Gastroesophageal sphincter (tissue), 4 donors: Measurements from ENCODE around the gene UCHL3. TPM values are rescaled to one million over a fixed set of nuclear protein-coding genes. Genes with fewer than 3 reads are reported as not detected.

Source experiments
- ATAC-seq: fragments of 150-250 bp; one replicate; pipeline ENCODE4 v1.9.1; 2016; ENCODE audit warnings: mild to moderate bottlenecking, moderate library complexity
- H3K27ac ChIP-seq, 4 donors: fragments of 200-600 bp; sonication (generic) in 3 of 4; 1 replicate in 3 of 4; 2 replicates in 1 of 4; pipeline ENCODE4 v1.5.1; 2016 to 2019
- H3K27me3 ChIP-seq: fragments of 200-600 bp; sonication (generic); one replicate; pipeline ENCODE4 v1.5.1; 2019
- H3K36me3 ChIP-seq, 2 donors: fragments of 200-600 bp; sonication (generic); one replicate each; pipeline ENCODE4 v1.5.1; 2019; ENCODE audit warnings: control low read depth in 1 of 2
- H3K4me1 ChIP-seq, 3 donors: fragments of 200-600 bp; sonication (generic); 1 replicate in 2 of 3; 2 replicates in 1 of 3; pipeline ENCODE4 v1.5.1; 2016 to 2019; ENCODE audit warnings: control low read depth in 2 of 3
- H3K4me3 ChIP-seq, 2 donors: fragments of 200-600 bp; sonication (generic); one replicate each; pipeline ENCODE4 v1.5.1; 2019; ENCODE audit warnings: mild to moderate bottlenecking in 1 of 2, moderate library complexity in 1 of 2
- H3K9me3 ChIP-seq, 3 donors: fragments of 200-600 bp; sonication (generic); one replicate each; pipeline ENCODE4 v1.5.1; 2017 to 2019; ENCODE audit warnings: control low read depth in 2 of 3
- CTCF ChIP-seq, 4 experiments: fragments of 200-600 bp in 2 of 4; fragments of 450-650 bp in 2 of 4; sonication (generic) in 1 of 4; IDR thresholded peaks; one replicate each; pipeline ENCODE4 v1.5.1; 2017 to 2019; ENCODE audit warnings: antibody characterized with exemption in 4 of 4, mild to moderate bottlenecking in 2 of 4, moderate library complexity in 2 of 4
- EP300 ChIP-seq: sonication (generic); formaldehyde crosslinking; IDR thresholded peaks from one replicate; pipeline ENCODE4 v1.6.1; 2017; ENCODE audit warnings: antibody characterized with exemption, mild to moderate bottlenecking
- POLR2A ChIP-seq, 2 donors: fragments of 450-650 bp; IDR thresholded peaks; one replicate each; pipeline ENCODE4 v1.6.1; 2017; ENCODE audit warnings: antibody characterized with exemption in 2 of 2, mild to moderate bottlenecking in 2 of 2, moderate library complexity in 1 of 2
- POLR2AphosphoS5 ChIP-seq: sonication (generic); formaldehyde crosslinking; IDR thresholded peaks from one replicate; pipeline ENCODE4 v1.6.1; 2017; ENCODE audit warnings: antibody characterized with exemption
- WGBS, 2 donors: methylation state at CpG; one replicate each; pipeline ENCODE4 v1.1.5; 2018; ENCODE audit warnings: low coverage in 1 of 2; 5-methylcytosine and 5-hydroxymethylcytosine counted together
- total RNA-seq, 4 donors: library from RNA; depleted of rRNA; stranded (reverse); fragments of >200 nt; gene quantifications; one replicate each; pipeline ENCODE4 v1.1.0, GENCODE V29; 2016

UCHL3 gene
- 10 to 100 TPM in 3 of 4 donors, 1 to 10 TPM in 1; 4.0 to 28.2 (median 19.0) TPM for total RNA-seq

GRCh38 chr13:75549262-75550158 lies at the start of gene UCHL3:
Gene UCHL3, plus strand, starts transcription at chr13:75549791. Its CDS starts 30 bp downstream, at chr13:75549821.
- WGBS, 2 donors, result 0 to 2% methylated on average over 2 to 21 of the region's 74 CpGs
- H3K36me3 ChIP-seq, result peaks cover 0 to 11% of the 10 kb centered on the region in 2 donors
- no peaks in the 10 kb centered on the region for H3K9me3 ChIP-seq
- H3K27me3 ChIP-seq, result no peaks in the 10 kb centered on the region
- peak; percentile 98 for ATAC-seq
- H3K4me3 ChIP-seq, result peak within 1 kb of the TSS; percentile 81 to 83
- H3K27ac ChIP-seq, result peak within 1 kb of the TSS in 3 of 4 donors; percentile 74 to 86 (median 80)
- TF ChIP-seq CTCF (IDR thresholded peaks at IDR 0.05) (peak; percentile 84 to 88 (median 88)), POLR2A (IDR thresholded peaks at IDR 0.05) (peak; percentile 50 to 63), POLR2AphosphoS5 (peak; percentile 30), EP300 (no peak)
- H3K4me1 ChIP-seq, result peaks cover 3 to 19% (median 9%) of the 10 kb centered on the region in 3 donors

DNA sequence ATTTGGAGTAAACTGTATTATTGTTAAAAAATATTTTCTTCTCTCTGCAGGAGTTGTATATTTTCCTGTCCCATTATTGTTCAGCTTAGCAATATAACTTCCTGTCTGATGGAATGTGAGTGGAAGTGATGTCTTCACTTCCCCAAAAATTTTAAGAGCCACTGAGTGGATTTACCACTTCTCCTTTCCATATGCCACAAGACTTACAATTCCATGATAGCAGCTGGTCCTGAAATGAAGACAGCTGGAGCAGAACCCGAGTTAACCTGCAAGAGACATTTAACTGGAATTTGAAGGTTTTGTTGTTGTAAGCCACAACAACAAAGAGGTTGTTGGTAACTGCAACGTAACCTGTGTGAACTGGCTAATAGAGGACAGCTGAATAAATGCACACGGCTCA lies 44.3 kb upstream of the UCHL3 start:
- H3K27me3 ChIP-seq, result no peaks in the 10 kb centered on the region
- no peaks in the 10 kb centered on the region for H3K9me3 ChIP-seq
- TF ChIP-seq POLR2A (IDR thresholded peaks at IDR 0.05) (no peak), CTCF (IDR thresholded peaks at IDR 0.05) (no peak), POLR2AphosphoS5 (no peak), EP300 (no peak)
- no peak overlapping the region for H3K4me3 ChIP-seq
- H3K27ac ChIP-seq, result no peak overlapping the region
- no peaks in the 10 kb centered on the region for H3K36me3 ChIP-seq
- ATAC-seq, result peak; percentile 46
- H3K4me1 ChIP-seq, result no peaks in the 10 kb centered on the region
- WGBS, 2 donors, result 72 to 85% methylated on average over 3 of the region's 3 CpGs

- no peak overlapping the region for H3K4me3 ChIP-seq
- no peaks in the 10 kb centered on the region for H3K9me3 ChIP-seq
- H3K27me3 ChIP-seq, result no peaks in the 10 kb centered on the region
- ATAC-seq, result no peak
- TF ChIP-seq EP300 (no peak), POLR2AphosphoS5 (no peak)
- H3K27ac ChIP-seq, result no peak overlapping the region
- no peaks in the 10 kb centered on the region for H3K4me1 ChIP-seq
- 75 to 100% methylated on average over 1 of the region's 1 CpG for WGBS, 2 donors
- no peaks in the 10 kb centered on the region for H3K36me3 ChIP-seq
These were observed 43.6 kb upstream of the UCHL3 start for GRCh38 chr13:75506018-75506417.

GRCh38 chr13:75507027-75508001 lies 42.3 kb upstream of the UCHL3 start:
- Histone ChIP-seq H3K27me3 (no peaks in the 10 kb centered on the region), H3K36me3 (no peaks in the 10 kb centered on the region), H3K27ac (no peak overlapping the region), H3K9me3 (no peaks in the 10 kb centered on the region), H3K4me1 (no peaks in the 10 kb centered on the region), H3K4me3 (no peak overlapping the region)
- TF ChIP-seq POLR2A (IDR thresholded peaks at IDR 0.05) (no peak), CTCF (IDR thresholded peaks at IDR 0.05) (no peak), EP300 (no peak), POLR2AphosphoS5 (no peak)
- WGBS, 2 donors, result 88% methylated on average over 3 of the region's 10 CpGs; no CpG with 5 or more reads in 1 of the 2 donors
- ATAC-seq, result no peak

- TF ChIP-seq POLR2AphosphoS5, result no peak
- no peak for ATAC-seq
- no peaks in the 10 kb centered on the region for H3K27me3 ChIP-seq
- no peak overlapping the region for H3K27ac ChIP-seq
- 78% methylated on average over 3 of the region's 6 CpGs; no CpG with 5 or more reads in 1 of the 2 donors for WGBS, 2 donors
- H3K9me3 ChIP-seq, result no peaks in the 10 kb centered on the region
- H3K4me1 ChIP-seq, result no peaks in the 10 kb centered on the region
- H3K4me3 ChIP-seq, result no peak overlapping the region
- H3K36me3 ChIP-seq, result no peaks in the 10 kb centered on the region
These were observed 41.5 kb upstream of the UCHL3 start for GRCh38 chr13:75508002-75508548.
